ENCODE results near the gene PRDM2. TPM values are rescaled to one million over a fixed set of nuclear protein-coding genes. Genes with fewer than 3 reads are reported as not detected.
A peak's percentile ranks its signal among the peaks of the same experiment; 100 is the strongest.

Gene PRDM2, protein sequence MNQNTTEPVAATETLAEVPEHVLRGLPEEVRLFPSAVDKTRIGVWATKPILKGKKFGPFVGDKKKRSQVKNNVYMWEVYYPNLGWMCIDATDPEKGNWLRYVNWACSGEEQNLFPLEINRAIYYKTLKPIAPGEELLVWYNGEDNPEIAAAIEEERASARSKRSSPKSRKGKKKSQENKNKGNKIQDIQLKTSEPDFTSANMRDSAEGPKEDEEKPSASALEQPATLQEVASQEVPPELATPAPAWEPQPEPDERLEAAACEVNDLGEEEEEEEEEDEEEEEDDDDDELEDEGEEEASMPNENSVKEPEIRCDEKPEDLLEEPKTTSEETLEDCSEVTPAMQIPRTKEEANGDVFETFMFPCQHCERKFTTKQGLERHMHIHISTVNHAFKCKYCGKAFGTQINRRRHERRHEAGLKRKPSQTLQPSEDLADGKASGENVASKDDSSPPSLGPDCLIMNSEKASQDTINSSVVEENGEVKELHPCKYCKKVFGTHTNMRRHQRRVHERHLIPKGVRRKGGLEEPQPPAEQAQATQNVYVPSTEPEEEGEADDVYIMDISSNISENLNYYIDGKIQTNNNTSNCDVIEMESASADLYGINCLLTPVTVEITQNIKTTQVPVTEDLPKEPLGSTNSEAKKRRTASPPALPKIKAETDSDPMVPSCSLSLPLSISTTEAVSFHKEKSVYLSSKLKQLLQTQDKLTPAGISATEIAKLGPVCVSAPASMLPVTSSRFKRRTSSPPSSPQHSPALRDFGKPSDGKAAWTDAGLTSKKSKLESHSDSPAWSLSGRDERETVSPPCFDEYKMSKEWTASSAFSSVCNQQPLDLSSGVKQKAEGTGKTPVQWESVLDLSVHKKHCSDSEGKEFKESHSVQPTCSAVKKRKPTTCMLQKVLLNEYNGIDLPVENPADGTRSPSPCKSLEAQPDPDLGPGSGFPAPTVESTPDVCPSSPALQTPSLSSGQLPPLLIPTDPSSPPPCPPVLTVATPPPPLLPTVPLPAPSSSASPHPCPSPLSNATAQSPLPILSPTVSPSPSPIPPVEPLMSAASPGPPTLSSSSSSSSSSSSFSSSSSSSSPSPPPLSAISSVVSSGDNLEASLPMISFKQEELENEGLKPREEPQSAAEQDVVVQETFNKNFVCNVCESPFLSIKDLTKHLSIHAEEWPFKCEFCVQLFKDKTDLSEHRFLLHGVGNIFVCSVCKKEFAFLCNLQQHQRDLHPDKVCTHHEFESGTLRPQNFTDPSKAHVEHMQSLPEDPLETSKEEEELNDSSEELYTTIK (N-terminal part only)
- total RNA-seq: 50.6 TPM
- long read RNA-seq, partial matches to known transcripts: 15 of 31 reads
- long read RNA-seq, other reads (novel, unspliced or antisense): 16 of 31 reads

DNA sequence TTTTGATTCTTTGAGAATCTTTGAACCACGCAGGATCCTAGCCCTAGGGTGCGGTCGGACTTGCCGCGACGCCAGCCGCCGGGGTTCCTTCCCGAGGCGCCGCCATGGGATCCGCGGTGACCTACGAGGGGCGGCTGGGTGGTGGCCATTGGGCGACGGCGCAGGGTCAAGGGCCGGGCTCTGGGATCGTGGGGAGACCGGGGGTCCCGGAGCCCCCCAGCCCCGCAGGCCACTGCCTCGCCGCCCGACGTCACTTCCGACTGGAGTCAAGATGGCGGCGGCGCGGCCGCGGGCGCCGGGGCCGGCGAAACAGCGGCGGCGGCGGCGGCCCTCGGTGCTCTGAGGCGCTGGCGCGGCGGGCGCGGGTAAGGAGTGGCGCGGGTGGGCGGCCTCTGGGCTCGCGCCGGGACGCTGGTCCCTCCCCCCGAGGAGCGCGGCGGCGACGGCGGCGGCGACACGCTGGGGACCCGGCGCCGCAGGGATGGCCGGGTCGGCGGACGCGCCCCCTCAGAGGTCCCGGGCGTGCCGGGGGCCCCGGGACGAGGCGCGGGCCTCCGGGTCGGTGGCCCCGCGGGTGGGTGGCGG lies at the start of gene PRDM2:
TSS of gene PRDM2 (plus strand) at position 253 of the 585 bp plus-strand sequence. CDS start 15,418 bp downstream, outside the sequence.
- H3K27me3 ChIP-seq (ENCODE audit: low read depth): no peaks in the 10 kb centered on the region
- intact Hi-C loops (cut with DNase I): no loop called here
- peak within 1 kb of the TSS; percentile 96 for H3K27ac ChIP-seq
- DNase-seq (peak; percentile 79), ATAC-seq (peak; percentile 84 to 88)
- no peaks in the 10 kb centered on the region for H3K9me3 ChIP-seq
- peaks cover 5% of the 10 kb centered on the region for H3K4me1 ChIP-seq
- no peak for TF ChIP-seq CTCF (IDR thresholded peaks at IDR 0.05)
- H3K4me3 ChIP-seq: peak within 1 kb of the TSS; percentile 77
- no peaks in the 10 kb centered on the region for H3K36me3 ChIP-seq

- TF ChIP-seq CTCF (IDR thresholded peaks at IDR 0.05): no peak
- Histone ChIP-seq H3K9me3 (no peaks in the 10 kb centered on the region), H3K36me3 (no peaks in the 10 kb centered on the region), H3K4me3 (no peak overlapping the region), H3K4me1 (no peaks in the 10 kb centered on the region), H3K27ac (no peak overlapping the region), H3K27me3 (ENCODE audit: low read depth) (no peaks in the 10 kb centered on the region)
- intact Hi-C loops (cut with DNase I): no loop called here
- ATAC-seq: no peak
- no peak for DNase-seq
Observed at GRCh38 chr1:13651279-13651678, 48.7 kb upstream of the PRDM2 start.

DNA sequence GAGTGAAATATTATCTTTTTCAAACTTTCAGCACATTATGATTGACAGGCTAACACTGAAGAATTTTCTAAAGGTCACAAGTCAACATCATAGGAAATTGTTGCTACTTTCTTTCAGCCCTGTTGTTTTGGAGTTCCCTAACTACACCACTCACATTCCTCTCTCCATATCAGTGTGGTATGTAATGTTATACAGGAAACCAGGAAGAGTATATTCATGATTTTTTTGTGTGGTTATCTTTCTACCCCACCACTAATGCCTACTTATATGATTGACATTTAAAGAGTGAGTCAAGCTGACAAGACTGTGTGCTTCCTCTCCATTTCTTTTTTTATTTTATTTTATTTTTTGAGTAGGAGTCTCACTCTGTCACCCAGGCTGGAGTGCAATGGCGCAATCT lies 47.8 kb upstream of the PRDM2 start:
- TF ChIP-seq CTCF (IDR thresholded peaks at IDR 0.05): no peak
- H3K36me3 ChIP-seq: no peaks in the 10 kb centered on the region
- no peak overlapping the region for H3K4me3 ChIP-seq
- no peaks in the 10 kb centered on the region for H3K27me3 ChIP-seq (ENCODE audit: low read depth)
- no peak for DNase-seq
- H3K4me1 ChIP-seq: no peaks in the 10 kb centered on the region
- H3K27ac ChIP-seq: no peak overlapping the region
- intact Hi-C loops (cut with DNase I): no loop called here
- no peaks in the 10 kb centered on the region for H3K9me3 ChIP-seq
- ATAC-seq: no peak

- no peak for DNase-seq
- no peak overlapping the region for H3K27ac ChIP-seq
- intact Hi-C loops (cut with DNase I): loop anchor here (10.0 kb wide), 1 partner anchor 303 kb away; no protein-coding TSS in a partner anchor
- H3K36me3 ChIP-seq: no peaks in the 10 kb centered on the region
- H3K4me3 ChIP-seq: no peak overlapping the region
- no peaks in the 10 kb centered on the region for H3K9me3 ChIP-seq
- no peak for TF ChIP-seq CTCF (IDR thresholded peaks at IDR 0.05)
- H3K4me1 ChIP-seq: no peaks in the 10 kb centered on the region
- ATAC-seq: no peak
- H3K27me3 ChIP-seq (ENCODE audit: low read depth): peaks cover 8% of the 10 kb centered on the region
Observed at GRCh38 chr1:13661539-13661938, 38.4 kb upstream of the PRDM2 start.
